Stimulated activated effector memory CD8-positive, alpha-beta T cell treated with anti-CD3 and anti-CD28 coated beads, Interleukin-12 subunit alpha, Interleukin-12 subunit beta, amount 100 ng/mL, for 72 hours (primary cell): Measurements from ENCODE around the gene ADGRE1.

Experiments
- ATAC-seq: fragments of 150-1000 bp; cut with Tn5 transposase; 2 replicates; pipeline ENCODE4 v1.10.0; 2021
- DNase-seq, 2 donors: peaks; one replicate each; pipeline ENCODE4 v3.0.0; 2021 to 2022; ENCODE audit warnings: low spot score in 2 of 2
- H3K27ac Mint-ChIP-seq: one replicate; pipeline ENCODE4 v1.8.0; 2022; ENCODE audit warnings: mild to moderate bottlenecking, mixed read lengths
- H3K36me3 Mint-ChIP-seq: one replicate; pipeline ENCODE4 v1.8.0; 2022; ENCODE audit warnings: mild to moderate bottlenecking, mixed read lengths
- H3K4me1 Mint-ChIP-seq: one replicate; pipeline ENCODE4 v1.8.0; 2022; ENCODE audit warnings: mixed read lengths
- H3K4me3 Mint-ChIP-seq: one replicate; pipeline ENCODE4 v1.8.0; 2022; ENCODE audit warnings: mild to moderate bottlenecking, mixed read lengths
- H3K9me3 Mint-ChIP-seq: one replicate; pipeline ENCODE4 v1.8.0; 2022; ENCODE audit warnings: mixed read lengths

The ADGRE1 gene

DNA sequence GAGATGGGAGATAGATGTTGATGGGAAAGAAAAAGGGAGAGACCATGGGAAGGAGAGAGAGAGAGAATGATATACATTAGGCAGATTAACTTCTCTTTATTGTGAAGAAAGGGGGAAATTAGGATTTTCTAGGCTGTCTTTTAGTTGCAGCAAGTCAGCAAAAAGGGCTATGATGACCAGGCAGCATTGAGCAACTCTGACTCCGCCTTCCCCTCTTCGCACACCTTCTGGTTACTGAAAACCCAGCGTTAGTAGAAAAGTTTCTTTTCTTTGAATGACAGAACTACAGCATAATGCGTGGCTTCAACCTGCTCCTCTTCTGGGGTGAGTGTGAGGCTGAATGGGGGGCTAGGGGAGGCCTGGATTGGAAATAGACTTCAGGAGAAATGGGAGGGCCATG, at the start of gene ADGRE1:
TSS of gene ADGRE1 (plus strand) at position 264 of the 400 bp plus-strand sequence. CDS start at position 294, 30 bp downstream.
- ATAC-seq = no peak

GRCh38 chr19:6838062-6838655, 49.2 kb upstream of the ADGRE1 start:
- peaks cover 100% of the 10 kb centered on the region for H3K36me3 Mint-ChIP-seq
- no peaks in the 10 kb centered on the region for H3K9me3 Mint-ChIP-seq
- DNase-seq = no peak
- H3K4me1 Mint-ChIP-seq = peaks cover 26% of the 10 kb centered on the region
- ATAC-seq = no peak
- peak overlapping the region; percentile 96 for H3K27ac Mint-ChIP-seq
- no peak overlapping the region for H3K4me3 Mint-ChIP-seq

More for the DNA sequence above, at the start of gene ADGRE1:
- Mint-ChIP-seq H3K36me3 (no peaks in the 10 kb centered on the region), H3K4me3 (no peak within 1 kb of the TSS), H3K4me1 (peaks cover 27% of the 10 kb centered on the region), H3K27ac (no peak within 1 kb of the TSS), H3K9me3 (peaks cover 3% of the 10 kb centered on the region)
- DNase-seq = no peak

- no peak for DNase-seq
- Mint-ChIP-seq H3K4me3 (no peak overlapping the region), H3K4me1 (peaks cover 6% of the 10 kb centered on the region), H3K36me3 (peaks cover 83% of the 10 kb centered on the region), H3K27ac (peak overlapping the region; percentile 68), H3K9me3 (no peaks in the 10 kb centered on the region)
- ATAC-seq = no peak
Observed at GRCh38 chr19:6842871-6843607, 44.3 kb upstream of the ADGRE1 start.

GRCh38 chr19:6847828-6848200, 39.6 kb upstream of the ADGRE1 start:
- no peak for ATAC-seq
- Mint-ChIP-seq H3K27ac (no peak overlapping the region), H3K36me3 (peaks cover 83% of the 10 kb centered on the region), H3K4me1 (no peaks in the 10 kb centered on the region), H3K9me3 (no peaks in the 10 kb centered on the region), H3K4me3 (no peak overlapping the region)
- no peak for DNase-seq

GRCh38 chr19:6848986-6849385, 38.4 kb upstream of the ADGRE1 start:
- DNase-seq = no peak
- ATAC-seq = no peak
- Mint-ChIP-seq H3K4me3 (no peak overlapping the region), H3K4me1 (no peaks in the 10 kb centered on the region), H3K27ac (no peak overlapping the region), H3K36me3 (peaks cover 83% of the 10 kb centered on the region), H3K9me3 (no peaks in the 10 kb centered on the region)

- ATAC-seq (no peak), DNase-seq (no peak)
- no peaks in the 10 kb centered on the region for H3K4me1 Mint-ChIP-seq
- peak overlapping the region; percentile 32 for H3K27ac Mint-ChIP-seq
- H3K36me3 Mint-ChIP-seq = peaks cover 83% of the 10 kb centered on the region
- H3K9me3 Mint-ChIP-seq = no peaks in the 10 kb centered on the region
- H3K4me3 Mint-ChIP-seq = no peak overlapping the region
Observed at GRCh38 chr19:6849876-6850275, 37.5 kb upstream of the ADGRE1 start.

DNA sequence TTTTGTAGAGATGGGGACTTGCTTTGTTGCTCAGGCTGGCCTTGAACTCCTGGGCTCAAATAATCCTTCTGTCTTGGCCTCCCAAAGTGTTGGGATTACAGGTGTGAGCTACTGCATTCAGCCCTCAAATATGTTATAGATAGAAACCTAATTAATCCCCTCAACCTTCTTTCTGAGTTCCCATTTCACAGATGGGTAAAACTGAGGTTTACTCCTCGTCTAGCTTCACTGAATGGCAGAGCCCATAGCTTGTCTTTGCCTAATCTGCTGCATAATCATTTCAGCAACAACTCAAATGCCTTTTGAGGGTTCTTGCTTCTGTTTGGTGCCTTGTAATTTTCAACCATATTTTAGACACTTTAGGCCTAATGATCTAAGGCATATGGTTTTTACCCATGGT, 36.0 kb upstream of the ADGRE1 start:
- ATAC-seq = no peak
- Mint-ChIP-seq H3K9me3 (no peaks in the 10 kb centered on the region), H3K4me3 (no peak overlapping the region), H3K4me1 (no peaks in the 10 kb centered on the region), H3K27ac (no peak overlapping the region), H3K36me3 (peaks cover 95% of the 10 kb centered on the region)
- DNase-seq = no peak

- Mint-ChIP-seq H3K9me3 (no peaks in the 10 kb centered on the region), H3K4me3 (no peak overlapping the region), H3K4me1 (no peaks in the 10 kb centered on the region), H3K36me3 (peaks cover 100% of the 10 kb centered on the region), H3K27ac (no peak overlapping the region)
- ATAC-seq = no peak
- DNase-seq = no peak
Observed at GRCh38 chr19:6852001-6852400, 35.4 kb upstream of the ADGRE1 start.

DNA sequence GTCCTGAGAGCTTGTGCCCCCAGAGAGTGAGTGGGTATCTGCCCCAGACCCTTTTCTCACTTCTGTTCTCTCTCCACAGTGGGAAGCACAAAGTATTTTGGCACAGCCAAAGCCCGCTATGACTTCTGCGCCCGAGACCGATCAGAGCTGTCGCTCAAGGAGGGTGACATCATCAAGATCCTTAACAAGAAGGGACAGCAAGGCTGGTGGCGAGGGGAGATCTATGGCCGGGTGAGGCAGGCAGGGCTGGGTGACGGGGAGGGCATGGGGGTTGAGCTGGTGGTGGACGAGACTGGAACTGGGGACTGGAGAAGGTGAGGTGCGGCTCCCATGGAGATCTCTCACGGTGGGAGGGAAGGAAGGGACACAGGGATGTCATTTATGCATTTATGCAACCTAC, 33.5 kb upstream of the ADGRE1 start:
- Mint-ChIP-seq H3K27ac (peak overlapping the region; percentile 82), H3K9me3 (no peaks in the 10 kb centered on the region), H3K4me1 (no peaks in the 10 kb centered on the region), H3K36me3 (peaks cover 93% of the 10 kb centered on the region), H3K4me3 (no peak overlapping the region)
- ATAC-seq (no peak), DNase-seq (no peak)

- H3K9me3 Mint-ChIP-seq = no peaks in the 10 kb centered on the region
- no peak for ATAC-seq
- peaks cover 92% of the 10 kb centered on the region for H3K36me3 Mint-ChIP-seq
Observed at GRCh38 chr19:6854758-6855157, 32.6 kb upstream of the ADGRE1 start.

DNA sequence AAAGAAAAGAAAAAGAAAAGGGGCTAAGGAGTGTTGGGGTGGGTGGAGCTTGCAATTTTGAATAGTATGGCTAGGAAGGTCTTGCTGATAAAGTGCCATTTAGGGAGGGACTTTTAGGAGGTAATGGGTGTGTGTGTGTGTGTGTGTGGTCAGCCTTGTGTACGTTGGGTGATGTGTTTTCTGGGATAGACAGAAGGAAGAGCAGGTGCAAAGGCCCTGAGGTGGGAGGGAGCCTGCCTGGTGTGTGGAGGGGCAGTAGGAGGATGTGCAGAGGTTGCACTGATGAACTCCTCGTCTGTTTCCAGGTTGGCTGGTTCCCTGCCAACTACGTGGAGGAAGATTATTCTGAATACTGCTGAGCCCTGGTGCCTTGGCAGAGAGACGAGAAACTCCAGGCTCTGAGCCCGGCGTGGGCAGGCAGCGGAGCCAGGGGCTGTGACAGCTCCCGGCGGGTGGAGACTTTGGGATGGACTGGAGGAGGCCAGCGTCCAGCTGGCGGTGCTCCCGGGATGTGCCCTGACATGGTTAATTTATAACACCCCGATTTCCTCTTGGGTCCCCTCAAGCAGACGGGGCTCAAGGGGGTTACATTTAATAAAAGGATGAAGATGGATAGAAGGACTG, 30.5 kb upstream of the ADGRE1 start:
- no peak overlapping the region for H3K4me3 Mint-ChIP-seq
- peaks cover 6% of the 10 kb centered on the region for H3K4me1 Mint-ChIP-seq
- ATAC-seq = no peak
- no peak for DNase-seq
- H3K36me3 Mint-ChIP-seq = peaks cover 82% of the 10 kb centered on the region
- H3K27ac Mint-ChIP-seq = no peak overlapping the region
- H3K9me3 Mint-ChIP-seq = no peaks in the 10 kb centered on the region

More at GRCh38 chr19:6854758-6855157, 32.6 kb upstream of the ADGRE1 start:
- DNase-seq = no peak
- Mint-ChIP-seq H3K4me1 (no peaks in the 10 kb centered on the region), H3K27ac (peak overlapping the region; percentile 82), H3K4me3 (no peak overlapping the region)

- H3K4me3 Mint-ChIP-seq = peak overlapping the region; percentile 75
Observed at GRCh38 chr19:6861683-6862286, 25.6 kb upstream of the ADGRE1 start.

GRCh38 chr19:6862673-6863078, 24.7 kb upstream of the ADGRE1 start:
- Mint-ChIP-seq H3K9me3 (no peaks in the 10 kb centered on the region), H3K4me3 (peak overlapping the region; percentile 75), H3K36me3 (peaks cover 27% of the 10 kb centered on the region), H3K27ac (peak overlapping the region; percentile 71), H3K4me1 (peaks cover 21% of the 10 kb centered on the region)
- peak; percentile 82 to 95 for DNase-seq
- ATAC-seq = peak; percentile 90

More at GRCh38 chr19:6861683-6862286, 25.6 kb upstream of the ADGRE1 start:
- ATAC-seq = no peak
- peaks cover 21% of the 10 kb centered on the region for H3K4me1 Mint-ChIP-seq
- DNase-seq = no peak
- H3K27ac Mint-ChIP-seq = peak overlapping the region; percentile 66
- no peaks in the 10 kb centered on the region for H3K9me3 Mint-ChIP-seq
- peaks cover 36% of the 10 kb centered on the region for H3K36me3 Mint-ChIP-seq

DNA sequence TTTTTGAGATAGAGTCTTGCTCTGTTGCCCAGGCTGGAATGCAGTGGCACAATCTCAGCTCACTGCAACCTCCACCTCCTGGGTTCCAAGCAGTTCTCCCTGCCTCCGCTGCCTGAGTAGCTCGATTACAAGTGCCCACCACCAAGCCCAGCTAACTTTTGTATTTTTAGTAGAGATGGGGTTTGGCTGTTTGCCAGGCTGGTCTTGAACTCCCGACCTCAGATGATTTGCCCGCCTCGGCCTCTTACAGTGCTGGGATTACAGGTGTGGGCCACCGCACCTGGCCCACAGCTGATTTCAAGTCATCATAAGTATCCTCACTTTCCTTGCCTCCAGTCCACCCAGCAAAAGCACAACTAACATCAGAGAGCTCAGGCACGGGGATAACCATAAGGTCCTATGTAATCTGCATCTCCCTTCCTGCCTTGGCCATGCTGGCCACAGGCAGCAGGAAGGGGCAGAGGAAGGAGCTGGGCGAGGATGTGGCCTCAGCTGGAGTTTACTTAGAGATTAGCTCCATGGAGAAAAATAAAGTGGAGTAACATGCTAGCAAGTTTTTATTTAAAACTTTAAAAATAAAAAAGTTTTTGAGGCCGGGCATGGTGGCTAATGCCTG, 22.9 kb upstream of the ADGRE1 start:
- Mint-ChIP-seq H3K36me3 (peaks cover 18% of the 10 kb centered on the region), H3K27ac (no peak overlapping the region), H3K4me1 (peaks cover 21% of the 10 kb centered on the region), H3K4me3 (no peak overlapping the region), H3K9me3 (no peaks in the 10 kb centered on the region)
- ATAC-seq (no peak), DNase-seq (no peak)

- Mint-ChIP-seq H3K4me1 (peaks cover 21% of the 10 kb centered on the region), H3K36me3 (peaks cover 7% of the 10 kb centered on the region), H3K9me3 (no peaks in the 10 kb centered on the region), H3K27ac (no peak overlapping the region), H3K4me3 (no peak overlapping the region)
- DNase-seq (no peak), ATAC-seq (no peak)
Observed at GRCh38 chr19:6865849-6866248, 21.5 kb upstream of the ADGRE1 start.
